ENCODE data around the gene FCRLA. TPM values are rescaled to one million over a fixed set of nuclear protein-coding genes. Genes with fewer than 3 reads are reported as not detected.
"Not testable (repeated sequence)": the region's sequence is repeated elsewhere in the genome, so short reads cannot be mapped to it uniquely, and the experiment has no call there.

FCRLA gene
- total RNA-seq, 2 experiments from 2014 or later: 409 to 672 TPM

GRCh38 chr1:161722406-161722805, 15.4 kb downstream of the FCRLA start:
- TF ChIP-seq EZH2phosphoT487 (IDR thresholded peaks at IDR 0.05; ENCODE audit: borderline replicate concordance, low read depth, low read length): no peak
- TF ChIP-seq CTCF (conservative IDR thresholded peaks at IDR 0.05; ENCODE audit: low read length): no peak
- H3K4me1 ChIP-seq (ENCODE audit: insufficient read depth, low read length, poor library complexity, severe bottlenecking): peaks cover 67% of the 10 kb centered on the region
- ChIA-PET POLR2A (interaction anchor here (0.8 to 3.5 kb wide), 2 partner anchors 14 to 17 kb away, joined by 3 to 20 read pairs; partner anchors contain the start of gene FCRLA), CTCF (ENCODE audit: unreplicated experiment) (interaction anchor here (0.6 kb wide), 1 partner anchor 13 kb away, joined by 4 read pairs; no protein-coding TSS in a partner anchor)
- H3K4me3 ChIP-seq (ENCODE audit: low read depth, low read length, poor library complexity, severe bottlenecking): no peak overlapping the region
- H3K9me2 ChIP-seq (ENCODE audit: insufficient read depth, low read length): no peaks in the 10 kb centered on the region
- H4K20me1 ChIP-seq (ENCODE audit: insufficient read depth, low read length): no peaks in the 10 kb centered on the region
- no peaks in the 10 kb centered on the region for H3K79me2 ChIP-seq (ENCODE audit: insufficient read depth, low read depth, low read length)
- no peaks in the 10 kb centered on the region for H3K9me3 ChIP-seq (ENCODE audit: low read length)
- no peak overlapping the region for H3K27ac ChIP-seq (ENCODE audit: low read depth, low read length, poor library complexity, severe bottlenecking)
- BruUV-seq (replicated peaks): no TSS peak
- H3K36me3 ChIP-seq (ENCODE audit: insufficient read depth, low read length): no peaks in the 10 kb centered on the region
- DNase-seq (ENCODE audit: low spot score): no peak
- intact Hi-C loops (cut with micrococcal nuclease; ENCODE audit: unreplicated experiment): no loop called here
- peak overlapping the region; percentile 89; the same call in 1 of the 2 replicates for H3K4me2 ChIP-seq (ENCODE audit: low read length)
- no peak overlapping the region for H2AFZ ChIP-seq (ENCODE audit: low read length)

- intact Hi-C loops (cut with micrococcal nuclease; ENCODE audit: unreplicated experiment): no loop called here
- H3K9me3 ChIP-seq (ENCODE audit: low read length): no peaks in the 10 kb centered on the region
- peak overlapping the region; percentile 5; the same call in 1 of the 2 replicates for H3K4me2 ChIP-seq (ENCODE audit: low read length)
- ChIA-PET POLR2A (interaction anchor here (0.9 to 3.5 kb wide), 2 partner anchors 10 to 16 kb away, joined by 7 to 20 read pairs; partner anchors contain the start of gene FCRLA), CTCF (ENCODE audit: unreplicated experiment) (no interaction called here)
- H3K4me3 ChIP-seq (ENCODE audit: low read depth, low read length, poor library complexity, severe bottlenecking): no peak overlapping the region
- H3K27ac ChIP-seq (ENCODE audit: low read depth, low read length, poor library complexity, severe bottlenecking): no peak overlapping the region
- no peaks in the 10 kb centered on the region for H3K79me2 ChIP-seq (ENCODE audit: insufficient read depth, low read depth, low read length)
- peaks cover 66% of the 10 kb centered on the region for H3K4me1 ChIP-seq (ENCODE audit: insufficient read depth, low read length, poor library complexity, severe bottlenecking)
- no peak for TF ChIP-seq EZH2phosphoT487 (IDR thresholded peaks at IDR 0.05; ENCODE audit: borderline replicate concordance, low read depth, low read length)
- no peak for TF ChIP-seq CTCF (conservative IDR thresholded peaks at IDR 0.05; ENCODE audit: low read length)
- H2AFZ ChIP-seq (ENCODE audit: low read length): no peak overlapping the region
- no peaks in the 10 kb centered on the region for H4K20me1 ChIP-seq (ENCODE audit: insufficient read depth, low read length)
- no peak for DNase-seq (ENCODE audit: low spot score)
- no peaks in the 10 kb centered on the region for H3K36me3 ChIP-seq (ENCODE audit: insufficient read depth, low read length)
- BruUV-seq (replicated peaks): no TSS peak
- no peaks in the 10 kb centered on the region for H3K9me2 ChIP-seq (ENCODE audit: insufficient read depth, low read length)
These were observed 16.6 kb downstream of the FCRLA start for GRCh38 chr1:161723459-161724141.

GRCh38 chr1:161725258-161725907, 18.4 kb downstream of the FCRLA start:
- DNase-seq (ENCODE audit: low spot score); H4K20me1 ChIP-seq (ENCODE audit: insufficient read depth, low read length); BruUV-seq (replicated peaks); H3K36me3 ChIP-seq (ENCODE audit: insufficient read depth, low read length); H3K9me3 ChIP-seq (ENCODE audit: low read length); H3K79me2 ChIP-seq (ENCODE audit: insufficient read depth, low read depth, low read length); intact Hi-C loops (cut with micrococcal nuclease; ENCODE audit: unreplicated experiment); H3K9me2 ChIP-seq (ENCODE audit: insufficient read depth, low read length): not testable (repeated sequence)
- Histone ChIP-seq H3K27ac (ENCODE audit: low read depth, low read length, poor library complexity, severe bottlenecking) (peak overlapping the region; percentile 61), H2AFZ (ENCODE audit: low read length) (peak overlapping the region; percentile 34; the same call in 1 of the 2 replicates), H3K4me2 (ENCODE audit: low read length) (peak overlapping the region; percentile 84), H3K4me1 (ENCODE audit: insufficient read depth, low read length, poor library complexity, severe bottlenecking) (peaks cover 50% of the 10 kb centered on the region), H3K4me3 (ENCODE audit: low read depth, low read length, poor library complexity, severe bottlenecking) (peak overlapping the region; percentile 77)
- ChIA-PET CTCF (ENCODE audit: unreplicated experiment) (interaction anchor here (0.8 to 1.1 kb wide), 2 partner anchors 11 to 23 kb away, joined by 3 read pairs; no protein-coding TSS in a partner anchor), POLR2A (interaction anchor here (0.9 to 3.8 kb wide), 5 partner anchors 9 to 41 kb away, joined by 3 to 44 read pairs (median 31); partner anchors contain the start of genes ATF6 and FCRLA)

Data from OCI-LY7 (cell line).